NB4 (cell line): Measurements from ENCODE around the gene MUC6.

Experiments
- DNase-seq: peaks from one replicate; pipeline ENCODE4 v3.0.0; 2010; ENCODE audit warnings: low read depth
- H3K4me3 ChIP-seq: one replicate; pipeline ENCODE4 v1.5.1; 2011; ENCODE audit warnings: mild to moderate bottlenecking, low read depth, low read length, moderate library complexity
- MYC ChIP-seq: IDR thresholded peaks from 2 replicates; pipeline ENCODE4 v1.6.1; 2011; ENCODE audit warnings: low read depth, low read length
- POLR2A ChIP-seq: IDR thresholded peaks from 2 replicates; pipeline ENCODE4 v1.6.1; 2011; ENCODE audit warnings: mild to moderate bottlenecking; ENCODE audit not compliant: insufficient read length; ENCODE audit errors: extremely low read depth
- TF ChIP-seq, protein P1 (sequence below): IDR thresholded peaks from one replicate; pipeline ENCODE4 v1.5.1; 2012; ENCODE audit warnings: low read depth, low read length
- TF ChIP-seq, protein P2 (sequence below): IDR thresholded peaks from 2 replicates; pipeline ENCODE4 v1.6.1; 2011; ENCODE audit warnings: low read depth, low read length

Gene MUC6

GRCh38 chr11:995752-996420 lies 40.6 kb downstream of the MUC6 start:
- DNase-seq, result no peak
- no peak overlapping the region for H3K4me3 ChIP-seq
- TF ChIP-seq, protein P1, sequence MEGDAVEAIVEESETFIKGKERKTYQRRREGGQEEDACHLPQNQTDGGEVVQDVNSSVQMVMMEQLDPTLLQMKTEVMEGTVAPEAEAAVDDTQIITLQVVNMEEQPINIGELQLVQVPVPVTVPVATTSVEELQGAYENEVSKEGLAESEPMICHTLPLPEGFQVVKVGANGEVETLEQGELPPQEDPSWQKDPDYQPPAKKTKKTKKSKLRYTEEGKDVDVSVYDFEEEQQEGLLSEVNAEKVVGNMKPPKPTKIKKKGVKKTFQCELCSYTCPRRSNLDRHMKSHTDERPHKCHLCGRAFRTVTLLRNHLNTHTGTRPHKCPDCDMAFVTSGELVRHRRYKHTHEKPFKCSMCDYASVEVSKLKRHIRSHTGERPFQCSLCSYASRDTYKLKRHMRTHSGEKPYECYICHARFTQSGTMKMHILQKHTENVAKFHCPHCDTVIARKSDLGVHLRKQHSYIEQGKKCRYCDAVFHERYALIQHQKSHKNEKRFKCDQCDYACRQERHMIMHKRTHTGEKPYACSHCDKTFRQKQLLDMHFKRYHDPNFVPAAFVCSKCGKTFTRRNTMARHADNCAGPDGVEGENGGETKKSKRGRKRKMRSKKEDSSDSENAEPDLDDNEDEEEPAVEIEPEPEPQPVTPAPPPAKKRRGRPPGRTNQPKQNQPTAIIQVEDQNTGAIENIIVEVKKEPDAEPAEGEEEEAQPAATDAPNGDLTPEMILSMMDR, result no peak
- TF ChIP-seq POLR2A, result no peak
- TF ChIP-seq, protein P2, sequence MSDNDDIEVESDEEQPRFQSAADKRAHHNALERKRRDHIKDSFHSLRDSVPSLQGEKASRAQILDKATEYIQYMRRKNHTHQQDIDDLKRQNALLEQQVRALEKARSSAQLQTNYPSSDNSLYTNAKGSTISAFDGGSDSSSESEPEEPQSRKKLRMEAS, result no peak
- TF ChIP-seq MYC, result no peak

DNA sequence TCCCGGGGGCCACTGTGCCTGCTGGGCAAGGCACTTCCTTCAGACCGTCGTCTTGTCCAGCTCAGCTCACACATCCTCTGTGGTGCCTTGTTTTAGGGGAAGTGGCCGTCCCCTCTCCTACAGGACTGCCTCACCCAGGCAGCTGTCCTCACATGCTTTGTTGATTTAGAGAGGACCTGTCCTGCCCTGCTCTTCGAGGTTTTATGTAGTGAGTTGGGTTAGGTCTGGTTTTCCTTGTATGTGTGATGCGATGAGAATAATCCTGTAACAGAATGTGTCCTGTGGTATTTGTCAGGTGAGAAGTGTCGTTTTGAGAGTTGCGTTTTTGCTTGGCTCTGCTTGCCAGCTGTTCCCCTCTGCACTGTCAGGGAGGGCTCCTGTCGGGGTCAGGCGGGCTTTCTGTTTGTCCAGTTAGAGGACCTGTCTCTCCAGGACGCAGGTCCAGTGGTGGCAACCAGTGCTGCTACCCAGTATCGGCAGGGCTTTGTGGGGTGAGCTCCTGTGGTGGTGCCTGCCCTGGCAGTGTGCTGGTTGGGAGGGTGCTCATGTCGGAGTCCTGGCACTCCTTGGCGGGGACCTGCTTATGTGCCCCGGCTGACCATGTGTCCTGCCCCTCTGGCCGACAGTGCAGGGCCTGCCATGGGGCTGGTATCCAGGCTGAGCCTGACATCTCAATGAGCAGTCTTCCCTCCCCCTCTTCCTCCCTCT lies 41.3 kb downstream of the MUC6 start:
- no peak for TF ChIP-seq POLR2A
- TF ChIP-seq, protein P2, result no peak
- no peak for TF ChIP-seq MYC
- TF ChIP-seq, protein P1, result no peak
- no peak for DNase-seq

DNA sequence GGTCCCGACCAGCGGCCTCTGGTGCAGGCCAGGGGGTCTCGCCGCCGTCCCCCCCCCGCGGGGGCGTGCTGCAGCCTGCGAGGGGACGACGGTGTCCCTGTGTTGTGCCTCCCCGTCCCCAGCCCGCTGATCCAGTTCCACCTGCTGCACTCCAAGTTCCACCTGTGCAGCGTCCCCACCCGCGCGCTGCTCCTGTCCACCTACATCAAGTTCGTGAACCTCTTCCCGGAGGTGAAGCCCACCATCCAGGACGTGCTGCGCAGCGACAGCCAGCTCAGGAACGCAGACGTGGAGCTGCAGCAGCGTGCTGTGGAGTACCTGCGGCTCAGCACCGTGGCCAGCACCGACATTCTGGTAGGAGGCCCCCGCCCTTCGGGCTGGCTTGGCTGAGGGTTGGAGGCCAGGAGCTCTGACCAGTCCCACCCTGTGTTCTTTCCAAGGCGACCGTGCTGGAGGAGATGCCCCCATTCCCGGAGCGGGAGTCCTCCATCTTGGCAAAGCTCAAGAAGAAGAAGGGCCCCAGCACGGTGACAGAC lies 42.8 kb downstream of the MUC6 start:
- H3K4me3 ChIP-seq, result no peak overlapping the region
- TF ChIP-seq POLR2A (no peak), MYC (no peak)
- TF ChIP-seq, protein P1, result no peak
- TF ChIP-seq, protein P2, result no peak
- no peak for DNase-seq

More for the DNA sequence above, 41.3 kb downstream of the MUC6 start:
- no peak overlapping the region for H3K4me3 ChIP-seq

DNA sequence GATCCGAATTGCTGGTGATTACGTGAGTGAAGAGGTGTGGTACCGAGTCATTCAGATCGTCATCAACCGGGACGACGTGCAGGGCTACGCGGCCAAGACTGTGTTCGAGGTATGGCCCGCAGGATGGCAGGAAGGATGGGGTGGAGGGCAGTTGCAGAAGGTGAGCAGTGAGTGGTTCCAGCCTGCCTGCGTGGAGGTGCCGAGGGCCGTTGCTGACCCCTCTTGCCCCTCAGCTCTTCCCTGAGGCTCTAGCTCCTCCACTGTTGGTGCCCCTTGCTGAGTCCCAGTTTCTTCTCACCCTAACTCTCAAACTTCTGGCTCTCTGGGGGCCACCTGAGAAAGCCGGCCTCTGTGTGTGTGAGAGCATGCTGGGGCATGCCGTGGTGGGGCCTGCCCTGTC lies 43.9 kb downstream of the MUC6 start:
- no peak overlapping the region for H3K4me3 ChIP-seq
- TF ChIP-seq, protein P2, result no peak
- TF ChIP-seq, protein P1, result no peak
- TF ChIP-seq POLR2A (no peak), MYC (no peak)

DNA sequence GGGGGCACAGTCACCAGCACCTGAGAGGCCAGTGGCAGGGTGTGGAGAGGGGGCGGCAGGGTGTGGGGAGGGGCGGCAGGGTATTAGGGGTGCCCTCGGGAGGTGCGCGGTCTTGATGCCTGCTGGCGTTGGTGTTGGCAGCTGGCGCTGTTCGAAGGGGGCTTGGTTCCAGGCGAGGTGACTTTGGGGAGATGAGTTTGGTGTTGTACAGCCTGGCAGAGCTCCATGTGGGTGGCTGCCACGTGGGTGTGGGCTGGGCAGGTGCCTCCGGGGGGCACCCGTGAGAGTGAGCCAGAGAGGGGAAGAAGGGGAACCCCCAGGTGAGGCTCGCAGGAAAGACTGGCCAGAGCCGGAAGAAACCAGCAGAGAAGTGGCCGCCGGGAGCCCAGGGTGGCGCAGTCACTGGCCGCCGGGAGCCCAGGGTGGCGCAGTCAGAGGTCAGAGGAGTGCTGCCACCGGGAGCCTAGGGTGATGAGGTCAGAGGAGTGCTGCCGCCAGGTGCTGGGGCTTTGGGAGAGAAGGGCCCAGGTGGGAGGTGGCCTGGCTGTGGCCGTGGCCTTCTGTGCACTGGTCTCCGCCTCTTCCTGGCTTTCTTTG lies 44.7 kb downstream of the MUC6 start:
- no peak for DNase-seq
- TF ChIP-seq, protein P2, result no peak
- TF ChIP-seq, protein P1, result no peak
- no peak for TF ChIP-seq MYC
- no peak overlapping the region for H3K4me3 ChIP-seq

More for the DNA sequence above, 43.9 kb downstream of the MUC6 start:
- no peak for DNase-seq
